Stimulated activated CD4-positive, alpha-beta T cell treated with anti-CD3 and anti-CD28 coated beads, Interleukin-15, amount 100 ng/mL, for 24 hours (primary cell): ENCODE results near the gene ANGPTL3.

Experiments used
- DNase-seq: peaks from one replicate; pipeline ENCODE4 v3.0.0-alpha.2; 2020

Gene ANGPTL3

GRCh38 chr1:62637392-62638105 is 40.2 kb downstream of the ANGPTL3 start:
- DNase-seq: no peak

- DNase-seq: no peak
These were observed 46.0 kb downstream of the ANGPTL3 start for GRCh38 chr1:62643283-62643682.

GRCh38 chr1:62652387-62652786 is 55.1 kb downstream of the ANGPTL3 start:
- DNase-seq: no peak

GRCh38 chr1:62654744-62655143 is 57.4 kb downstream of the ANGPTL3 start:
- DNase-seq: no peak
